Measurements from ENCODE around the gene DAAM1.
A peak's percentile ranks its signal among the peaks of the same experiment; 100 is the strongest.

Gene DAAM1

DNA sequence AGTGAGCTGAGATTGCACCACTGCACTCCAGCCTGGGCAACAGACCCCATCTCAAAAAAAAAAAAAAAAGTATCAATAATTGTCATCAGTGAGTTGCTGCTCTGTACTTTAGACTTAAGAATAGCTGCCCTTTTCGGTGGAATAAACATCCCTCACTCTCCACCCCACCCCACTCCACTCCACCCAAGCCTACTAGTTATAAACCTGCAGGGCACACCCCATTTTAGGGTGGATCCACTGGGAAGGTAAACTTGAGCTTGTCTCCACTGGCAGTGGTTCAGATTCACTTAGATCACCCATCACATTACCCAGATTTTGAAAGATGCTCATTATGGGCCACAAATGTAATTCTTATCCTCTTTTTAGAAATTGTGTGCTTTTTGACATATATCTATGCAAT, 170.3 kb downstream of the DAAM1 start:
- TF ChIP-seq, protein P1, sequence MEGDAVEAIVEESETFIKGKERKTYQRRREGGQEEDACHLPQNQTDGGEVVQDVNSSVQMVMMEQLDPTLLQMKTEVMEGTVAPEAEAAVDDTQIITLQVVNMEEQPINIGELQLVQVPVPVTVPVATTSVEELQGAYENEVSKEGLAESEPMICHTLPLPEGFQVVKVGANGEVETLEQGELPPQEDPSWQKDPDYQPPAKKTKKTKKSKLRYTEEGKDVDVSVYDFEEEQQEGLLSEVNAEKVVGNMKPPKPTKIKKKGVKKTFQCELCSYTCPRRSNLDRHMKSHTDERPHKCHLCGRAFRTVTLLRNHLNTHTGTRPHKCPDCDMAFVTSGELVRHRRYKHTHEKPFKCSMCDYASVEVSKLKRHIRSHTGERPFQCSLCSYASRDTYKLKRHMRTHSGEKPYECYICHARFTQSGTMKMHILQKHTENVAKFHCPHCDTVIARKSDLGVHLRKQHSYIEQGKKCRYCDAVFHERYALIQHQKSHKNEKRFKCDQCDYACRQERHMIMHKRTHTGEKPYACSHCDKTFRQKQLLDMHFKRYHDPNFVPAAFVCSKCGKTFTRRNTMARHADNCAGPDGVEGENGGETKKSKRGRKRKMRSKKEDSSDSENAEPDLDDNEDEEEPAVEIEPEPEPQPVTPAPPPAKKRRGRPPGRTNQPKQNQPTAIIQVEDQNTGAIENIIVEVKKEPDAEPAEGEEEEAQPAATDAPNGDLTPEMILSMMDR (IDR thresholded peaks at IDR 0.05), result no peak
- DNase-seq (ENCODE audit: low spot score), result no peak
- no peak overlapping the region for H3K4me3 ChIP-seq
- H3K27ac ChIP-seq, result peak overlapping the region; percentile 57 to 78

DNA sequence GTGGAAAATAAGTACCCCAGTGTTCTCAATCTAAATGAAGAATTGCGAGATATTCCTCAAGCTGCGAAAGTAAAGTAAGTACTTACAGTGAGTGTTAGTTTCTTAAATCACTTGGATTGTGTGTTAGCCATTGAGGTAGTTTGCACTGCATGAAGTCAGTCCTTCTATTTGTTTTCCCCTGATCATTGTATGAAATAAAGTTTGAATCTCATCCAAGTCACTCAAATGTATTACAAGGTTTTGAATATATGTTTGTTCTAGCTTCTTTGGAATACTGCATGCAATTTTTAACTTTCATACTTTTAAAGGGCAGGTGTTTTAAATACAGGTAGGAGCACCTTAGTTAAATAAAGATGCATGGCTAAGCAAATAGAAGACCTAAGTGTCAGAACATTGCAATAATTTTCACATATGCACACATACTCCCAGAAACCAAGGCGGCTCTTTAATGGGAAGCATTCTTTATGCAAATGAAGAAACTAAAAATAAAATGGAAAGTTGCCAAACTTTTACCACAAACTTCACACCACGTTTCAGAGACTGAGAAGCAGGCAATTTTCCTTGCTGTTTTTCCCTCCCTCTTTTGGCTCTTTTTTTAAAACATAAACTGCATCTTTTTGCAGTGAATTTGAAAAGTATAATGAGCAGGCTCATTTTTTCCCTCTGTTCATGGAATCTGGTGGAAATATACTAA, 171.1 kb downstream of the DAAM1 start:
- no peak for DNase-seq (ENCODE audit: low spot score)
- TF ChIP-seq, protein P1 (IDR thresholded peaks at IDR 0.05), result no peak
- no peak overlapping the region for H3K27ac ChIP-seq
- no peak overlapping the region for H3K4me3 ChIP-seq

DNA sequence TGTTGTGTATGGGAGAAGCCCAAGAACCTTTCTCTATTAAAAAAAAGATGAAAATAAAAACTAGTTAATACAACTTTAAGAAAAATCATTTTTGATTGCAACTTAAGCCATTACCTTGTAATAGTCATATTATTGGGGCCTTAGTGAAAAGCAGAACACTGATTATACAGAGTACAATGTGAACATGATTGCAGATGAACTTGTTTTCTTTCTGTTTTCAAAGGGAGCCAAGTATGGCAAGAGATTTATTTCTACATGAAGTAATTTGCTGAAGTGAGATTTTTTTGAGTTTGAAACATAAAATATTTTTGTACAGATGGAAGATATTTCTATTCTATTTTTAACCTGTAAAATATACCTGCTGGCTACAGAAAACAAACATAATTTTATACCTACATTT, 171.8 kb downstream of the DAAM1 start:
- DNase-seq (ENCODE audit: low spot score), result no peak
- TF ChIP-seq, protein P1 (IDR thresholded peaks at IDR 0.05), result no peak
- H3K27ac ChIP-seq, result no peak overlapping the region

DNA sequence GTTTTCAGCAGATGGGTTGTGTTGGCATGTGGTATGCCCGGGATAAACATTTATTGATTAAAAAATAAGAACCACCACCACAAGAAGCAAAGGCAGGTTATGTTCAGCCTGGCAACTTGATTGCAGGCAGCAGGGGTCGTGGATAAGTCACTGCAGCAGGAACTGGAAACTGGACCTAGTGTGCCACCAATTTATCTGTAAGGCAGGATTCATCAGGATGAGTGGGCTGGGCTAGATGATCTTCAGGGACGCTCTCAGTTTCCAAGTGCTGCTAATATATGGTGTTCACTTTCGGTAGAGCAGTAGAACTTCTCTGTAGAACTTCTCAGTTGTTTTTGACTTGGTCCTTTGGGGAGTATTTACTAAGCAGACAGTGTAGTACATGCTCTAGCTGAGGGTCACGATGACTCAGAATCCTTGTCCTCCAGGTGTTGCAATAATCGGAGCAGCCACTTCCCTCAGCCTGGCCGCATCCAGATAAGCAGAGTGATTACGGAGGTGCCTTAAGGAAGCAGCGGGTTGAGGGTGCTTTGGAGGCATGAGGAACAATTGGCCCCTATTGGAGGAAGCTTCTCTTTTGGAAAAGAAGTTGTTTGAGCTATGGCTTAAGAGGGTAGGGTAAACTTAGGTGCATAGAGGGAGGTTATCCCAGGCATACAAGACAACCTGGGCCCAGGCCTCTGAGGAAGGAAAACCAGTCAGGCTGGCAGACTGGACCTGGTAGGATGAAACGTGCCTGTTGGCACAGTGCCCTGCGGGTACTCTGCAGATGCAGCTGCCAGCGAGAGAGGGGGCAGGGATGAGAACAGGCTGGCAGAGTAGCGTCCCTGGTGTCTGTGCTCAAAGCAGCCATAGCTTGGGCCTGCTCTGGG, 172.7 kb downstream of the DAAM1 start:
- peak overlapping the region; percentile 22 to 74 for H3K27ac ChIP-seq
- H3K4me3 ChIP-seq, result no peak overlapping the region
- TF ChIP-seq, protein P1 (IDR thresholded peaks at IDR 0.05), result no peak
- DNase-seq (ENCODE audit: low spot score), result no peak

More for the DNA sequence above, 171.8 kb downstream of the DAAM1 start:
- H3K4me3 ChIP-seq, result no peak overlapping the region

DNA sequence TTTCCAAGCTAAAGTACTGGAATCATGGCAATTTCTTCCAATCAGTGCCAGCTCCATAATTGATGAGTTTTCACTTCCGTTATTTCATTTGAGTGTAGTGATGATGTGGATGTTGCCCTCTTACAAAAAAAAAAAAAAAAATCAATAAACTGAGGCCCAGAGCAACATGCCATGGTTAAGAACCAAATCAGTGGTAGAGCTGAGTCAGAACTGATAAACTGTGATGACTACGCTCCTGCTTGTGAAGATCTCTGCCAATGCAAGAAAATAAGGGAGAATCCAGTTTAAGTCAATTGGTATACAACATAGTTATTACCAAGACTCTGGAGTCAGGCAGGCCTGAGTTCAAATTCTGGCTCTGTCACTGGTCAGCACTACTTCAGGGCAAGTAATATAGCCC, 174.0 kb downstream of the DAAM1 start:
- TF ChIP-seq, protein P1 (IDR thresholded peaks at IDR 0.05), result no peak
- H3K4me3 ChIP-seq, result no peak overlapping the region
- peak overlapping the region in 1 of 2 donors; percentile 40 for H3K27ac ChIP-seq
- DNase-seq (ENCODE audit: low spot score), result no peak

DNA sequence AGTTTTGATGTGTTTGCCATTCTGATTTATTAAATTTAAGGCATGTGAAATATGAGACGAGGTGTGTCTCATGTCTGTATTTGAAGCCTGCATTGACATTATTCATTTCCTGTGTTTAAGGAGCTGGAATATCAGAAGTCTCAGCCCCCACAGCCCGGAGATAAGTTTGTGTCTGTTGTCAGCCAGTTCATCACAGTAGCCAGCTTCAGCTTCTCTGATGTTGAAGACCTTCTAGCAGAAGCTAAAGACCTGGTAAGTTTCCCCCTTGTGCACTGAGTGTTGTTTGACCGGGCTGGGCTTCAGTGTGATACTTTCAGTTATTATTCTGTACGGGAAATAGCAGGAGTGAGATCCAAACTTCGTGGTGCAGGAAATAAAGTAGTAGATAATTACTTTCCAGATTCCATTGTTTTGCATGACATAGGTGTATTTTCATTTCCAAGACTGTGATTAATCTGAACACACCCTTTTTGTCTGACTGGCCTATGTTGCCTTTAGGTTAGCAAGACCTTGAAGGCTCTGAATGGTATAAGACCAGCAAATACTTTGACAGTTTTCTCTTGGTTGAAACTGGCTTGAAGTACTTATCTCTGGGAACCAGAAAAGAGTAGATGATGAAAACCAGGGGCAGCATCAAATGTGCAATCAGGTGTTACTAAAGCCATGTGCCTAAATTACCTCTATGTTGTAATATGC, 175.2 kb downstream of the DAAM1 start:
- no peak for DNase-seq (ENCODE audit: low spot score)
- Histone ChIP-seq H3K27ac (peak overlapping the region; percentile 34 to 40), H3K4me3 (no peak overlapping the region)
- TF ChIP-seq, protein P1 (IDR thresholded peaks at IDR 0.05), result no peak

Measured in coronary artery (tissue), 2 donors.